22Rv1 (cell line): Measurements from ENCODE around the gene SORL1.

ENCODE experiments used
- ZFX ChIP-seq: fragments of 450-650 bp; IDR thresholded peaks from 2 replicates; pipeline ENCODE4 v1.6.1; 2017; ENCODE audit warnings: antibody characterized with exemption, borderline replicate concordance
- TF ChIP-seq, protein P1 (sequence below): fragments of 450-650 bp; IDR thresholded peaks from 2 replicates; pipeline ENCODE4 v1.5.1; 2017; ENCODE audit warnings: mild to moderate bottlenecking

DNA sequence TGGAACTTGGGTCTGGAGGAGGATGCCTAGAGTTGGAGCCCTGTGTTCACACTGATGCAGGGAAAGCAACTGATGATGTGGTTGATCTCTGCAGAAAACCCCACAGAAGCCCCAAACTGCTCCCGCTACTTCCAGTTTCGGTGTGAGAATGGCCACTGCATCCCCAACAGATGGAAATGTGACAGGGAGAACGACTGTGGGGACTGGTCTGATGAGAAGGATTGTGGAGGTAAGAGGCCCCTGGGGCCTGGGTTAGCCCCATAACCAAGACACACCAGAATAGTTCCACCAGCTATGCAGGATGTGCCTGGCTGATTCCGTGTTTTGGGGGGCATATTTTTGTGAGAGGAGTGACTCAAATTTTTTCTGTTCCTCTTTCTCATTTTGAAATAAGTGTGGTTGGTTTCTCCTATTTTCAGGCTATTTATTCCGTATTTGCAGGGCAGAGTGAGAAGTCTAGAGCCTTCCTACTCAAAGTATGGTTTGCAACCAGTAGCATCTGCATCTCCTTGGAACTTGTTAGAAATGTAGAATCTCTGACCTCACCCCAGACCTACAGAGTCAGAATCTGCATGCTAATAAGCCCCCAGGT, 137.9 kb downstream of the SORL1 start:
- TF ChIP-seq, protein P1, sequence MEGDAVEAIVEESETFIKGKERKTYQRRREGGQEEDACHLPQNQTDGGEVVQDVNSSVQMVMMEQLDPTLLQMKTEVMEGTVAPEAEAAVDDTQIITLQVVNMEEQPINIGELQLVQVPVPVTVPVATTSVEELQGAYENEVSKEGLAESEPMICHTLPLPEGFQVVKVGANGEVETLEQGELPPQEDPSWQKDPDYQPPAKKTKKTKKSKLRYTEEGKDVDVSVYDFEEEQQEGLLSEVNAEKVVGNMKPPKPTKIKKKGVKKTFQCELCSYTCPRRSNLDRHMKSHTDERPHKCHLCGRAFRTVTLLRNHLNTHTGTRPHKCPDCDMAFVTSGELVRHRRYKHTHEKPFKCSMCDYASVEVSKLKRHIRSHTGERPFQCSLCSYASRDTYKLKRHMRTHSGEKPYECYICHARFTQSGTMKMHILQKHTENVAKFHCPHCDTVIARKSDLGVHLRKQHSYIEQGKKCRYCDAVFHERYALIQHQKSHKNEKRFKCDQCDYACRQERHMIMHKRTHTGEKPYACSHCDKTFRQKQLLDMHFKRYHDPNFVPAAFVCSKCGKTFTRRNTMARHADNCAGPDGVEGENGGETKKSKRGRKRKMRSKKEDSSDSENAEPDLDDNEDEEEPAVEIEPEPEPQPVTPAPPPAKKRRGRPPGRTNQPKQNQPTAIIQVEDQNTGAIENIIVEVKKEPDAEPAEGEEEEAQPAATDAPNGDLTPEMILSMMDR, result no peak
- TF ChIP-seq ZFX, result no peak
